NCI-H146 treated with DMSO at 0.1 percent for 48 hours (cell line): ENCODE measurements around the gene ZBTB20.
A peak's percentile ranks its signal among the peaks of the same experiment; 100 is the strongest.

Experiments
- DNase-seq: peaks from one replicate; lab custom pipeline; 2025; ENCODE audit not compliant: unreplicated experiment; lab: John Stamatoyannopoulos, UW

The ZBTB20 gene

GRCh38 chr3:114721864-114722263, 425.2 kb downstream of the ZBTB20 start:
- no peak for DNase-seq

GRCh38 chr3:114721209-114721608, 425.9 kb downstream of the ZBTB20 start:
- no peak for DNase-seq

GRCh38 chr3:114718898-114719210, 428.2 kb downstream of the ZBTB20 start:
- DNase-seq: no peak

GRCh38 chr3:114718071-114718897, 428.8 kb downstream of the ZBTB20 start:
- no peak for DNase-seq

GRCh38 chr3:114716916-114717315, 430.2 kb downstream of the ZBTB20 start:
- no peak for DNase-seq

GRCh38 chr3:114716126-114716525, 431.0 kb downstream of the ZBTB20 start:
- no peak for DNase-seq

GRCh38 chr3:114714957-114715460, 432.1 kb downstream of the ZBTB20 start:
- no peak for DNase-seq

- DNase-seq: peak; percentile 44
Measured at GRCh38 chr3:114714237-114714636, 432.9 kb downstream of the ZBTB20 start.

- DNase-seq: no peak
Measured at GRCh38 chr3:114712728-114713492, 434.2 kb downstream of the ZBTB20 start.

GRCh38 chr3:114711321-114711886, 435.7 kb downstream of the ZBTB20 start:
- no peak for DNase-seq

GRCh38 chr3:114709102-114709501, 438.0 kb downstream of the ZBTB20 start:
- no peak for DNase-seq

GRCh38 chr3:114707252-114707860, 439.7 kb downstream of the ZBTB20 start:
- DNase-seq: no peak

GRCh38 chr3:114706591-114707232, 440.4 kb downstream of the ZBTB20 start:
- DNase-seq: peak; percentile 41

- DNase-seq: no peak
Measured at GRCh38 chr3:114700637-114701234, 446.4 kb downstream of the ZBTB20 start.

- DNase-seq: no peak
Measured at GRCh38 chr3:114698146-114699105, 448.7 kb downstream of the ZBTB20 start.

- no peak for DNase-seq
Measured at GRCh38 chr3:114697401-114697800, 449.7 kb downstream of the ZBTB20 start.

GRCh38 chr3:114694251-114694650, 452.8 kb downstream of the ZBTB20 start:
- no peak for DNase-seq

GRCh38 chr3:114691871-114692270, 455.2 kb downstream of the ZBTB20 start:
- no peak for DNase-seq

- no peak for DNase-seq
Measured at GRCh38 chr3:114690911-114691310, 456.2 kb downstream of the ZBTB20 start.
